LHCN-M2 (cell line): ENCODE results near the gene HLA-DQA1. TPM values are rescaled to one million over a fixed set of nuclear protein-coding genes. Genes with fewer than 3 reads are reported as not detected.
A peak's percentile ranks its signal among the peaks of the same experiment; 100 is the strongest.
"Not testable (repeated sequence)": the region's sequence is repeated elsewhere in the genome, so short reads cannot be mapped to it uniquely, and the experiment has no call there.

Experiments used
- DNase-seq: peaks from one replicate; pipeline ENCODE4 v3.0.0-alpha.2; 2012; ENCODE audit warnings: low read depth
- total RNA-seq: library from RNA; depleted of rRNA; stranded (reverse); fragments of >200 nt; gene quantifications from 2 replicates; pipeline ENCODE4 v1.2.3, GENCODE V29; 2014

HLA-DQA1 gene
- total RNA-seq, 1 experiment from 2014 or later, result not detected

- peak; percentile 43 for DNase-seq
Measured at GRCh38 chr6:32622545-32623401, 14.4 kb upstream of the HLA-DQA1 start.

DNA sequence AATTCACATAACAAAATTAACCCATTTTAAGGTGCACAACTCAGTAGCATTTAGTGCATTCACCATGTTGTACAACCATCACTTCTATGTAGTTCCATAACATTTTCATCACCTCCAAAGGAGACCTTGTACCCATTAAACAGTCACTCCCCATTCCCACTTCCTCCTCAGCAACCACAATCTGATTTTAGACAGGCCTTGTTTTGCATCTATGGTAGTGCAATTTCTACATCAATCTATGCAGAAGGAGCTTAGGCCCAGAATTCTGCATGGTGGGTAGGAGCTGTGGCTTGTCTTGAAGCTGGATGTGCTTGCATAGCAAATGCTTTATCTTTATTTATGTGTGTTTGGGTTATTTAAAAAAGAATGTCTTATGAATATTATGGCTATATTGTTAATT, 13.5 kb upstream of the HLA-DQA1 start:
- DNase-seq, result no peak

DNA sequence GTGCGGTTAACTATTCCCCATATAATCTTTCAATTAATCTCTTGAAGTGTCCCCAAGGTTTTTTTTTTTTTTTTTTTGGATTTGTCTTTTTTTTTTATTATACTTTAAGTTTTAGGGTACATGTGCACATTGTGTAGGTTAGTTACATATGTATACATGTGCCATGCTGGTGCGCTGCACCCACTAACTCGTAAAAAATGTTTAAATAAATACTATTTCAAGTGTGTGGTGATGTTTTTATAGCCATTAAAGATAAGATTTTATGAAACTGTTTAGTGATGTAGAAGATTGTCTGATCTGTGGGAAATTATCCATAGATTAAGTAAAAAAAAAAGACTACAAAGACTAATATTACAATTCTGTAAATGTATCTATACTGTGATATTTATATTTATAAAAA, 12.6 kb upstream of the HLA-DQA1 start:
- no peak for DNase-seq

DNA sequence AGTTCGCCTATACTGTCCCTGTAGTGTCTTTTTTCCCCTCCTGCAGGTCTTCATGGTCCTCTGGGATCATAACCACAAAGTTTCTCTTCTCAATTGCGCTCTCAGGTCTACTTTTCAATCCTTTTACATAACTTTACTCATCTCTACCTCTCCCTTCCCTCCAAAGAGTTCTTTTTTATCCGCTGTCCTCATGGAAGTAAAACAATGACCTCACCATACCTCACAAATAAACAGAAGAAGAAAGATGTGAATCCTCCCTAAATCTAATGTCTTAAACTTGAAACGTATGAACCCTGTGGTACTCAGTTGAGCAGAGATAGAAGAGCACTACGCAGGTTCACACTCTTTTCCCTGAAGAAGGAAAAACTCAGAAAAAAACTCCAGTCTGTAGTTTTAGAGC, 12.1 kb upstream of the HLA-DQA1 start:
- no peak for DNase-seq

GRCh38 chr6:32627249-32627648, 10.0 kb upstream of the HLA-DQA1 start:
- no peak for DNase-seq

DNA sequence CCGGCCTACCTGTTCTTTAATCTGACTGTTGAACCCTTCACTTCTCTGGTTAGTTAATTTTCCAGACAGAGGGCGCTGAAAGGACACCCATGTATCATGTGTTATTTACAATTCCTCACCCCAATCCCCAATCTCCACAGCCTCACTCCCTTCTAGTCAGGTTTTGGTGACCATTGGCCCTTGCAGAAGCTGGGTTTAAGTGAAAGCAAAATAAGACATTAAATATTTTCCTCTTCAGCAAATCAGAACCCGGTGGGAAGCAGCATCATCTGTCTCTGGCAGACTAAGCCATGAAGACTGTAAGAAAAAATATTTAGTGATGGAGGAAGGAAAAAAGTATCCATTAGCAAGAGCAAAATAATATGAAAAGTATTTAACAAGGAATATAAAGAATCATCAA, 9.4 kb upstream of the HLA-DQA1 start:
- DNase-seq, result peak; percentile 18

DNA sequence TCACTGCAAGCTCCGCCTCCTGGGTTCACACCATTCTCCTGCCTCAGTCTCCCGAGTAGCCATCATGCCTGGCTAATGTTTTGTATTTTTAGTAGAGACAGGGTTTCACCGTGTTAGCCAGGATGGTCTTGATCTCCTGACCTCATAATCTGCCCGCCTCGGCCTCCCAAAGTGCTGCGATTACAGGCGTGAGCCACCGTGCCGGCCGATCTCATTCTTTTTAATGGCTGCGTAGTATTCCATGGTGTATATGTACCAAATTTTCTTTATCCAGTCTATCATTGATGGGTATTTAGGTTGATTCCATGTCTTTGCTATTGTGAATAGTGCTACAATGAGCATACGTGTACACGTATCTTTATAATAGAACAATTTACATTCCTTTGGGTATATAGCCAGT, 7.4 kb upstream of the HLA-DQA1 start:
- not testable (repeated sequence) for DNase-seq

DNA sequence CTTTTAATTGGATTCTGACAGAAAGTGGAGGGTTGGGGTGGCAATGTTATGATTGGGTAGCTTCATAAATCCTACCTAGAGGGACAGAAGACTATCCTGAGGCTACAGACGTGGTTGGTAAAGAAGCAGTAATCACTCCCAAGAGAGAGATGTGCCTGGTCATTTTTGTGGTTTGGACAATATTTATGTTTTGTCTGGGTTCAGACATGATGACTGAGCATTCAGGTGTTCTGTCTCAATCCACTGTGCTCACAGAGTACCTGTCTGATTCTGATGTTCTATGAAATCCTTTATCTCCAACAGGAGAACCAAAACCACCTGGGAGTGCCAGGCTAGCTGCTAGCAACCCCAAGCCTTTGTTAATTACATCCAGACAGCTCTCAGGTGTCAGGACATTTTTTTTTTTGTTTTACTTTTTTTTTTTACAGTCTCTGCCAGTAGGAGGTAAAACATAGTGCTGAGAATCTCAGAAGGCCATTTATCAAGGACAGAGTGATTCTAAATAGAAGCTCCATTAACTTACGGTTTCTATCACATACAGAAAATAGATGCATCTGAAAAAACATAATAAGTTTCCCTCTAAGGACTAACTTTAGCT, 1.6 kb upstream of the HLA-DQA1 start:
- DNase-seq, result no peak

GRCh38 chr6:32637883-32638282, 677 bp downstream of the HLA-DQA1 start:
- no peak for DNase-seq

GRCh38 chr6:32638532-32639219, 1.5 kb downstream of the HLA-DQA1 start:
- DNase-seq, result no peak

DNA sequence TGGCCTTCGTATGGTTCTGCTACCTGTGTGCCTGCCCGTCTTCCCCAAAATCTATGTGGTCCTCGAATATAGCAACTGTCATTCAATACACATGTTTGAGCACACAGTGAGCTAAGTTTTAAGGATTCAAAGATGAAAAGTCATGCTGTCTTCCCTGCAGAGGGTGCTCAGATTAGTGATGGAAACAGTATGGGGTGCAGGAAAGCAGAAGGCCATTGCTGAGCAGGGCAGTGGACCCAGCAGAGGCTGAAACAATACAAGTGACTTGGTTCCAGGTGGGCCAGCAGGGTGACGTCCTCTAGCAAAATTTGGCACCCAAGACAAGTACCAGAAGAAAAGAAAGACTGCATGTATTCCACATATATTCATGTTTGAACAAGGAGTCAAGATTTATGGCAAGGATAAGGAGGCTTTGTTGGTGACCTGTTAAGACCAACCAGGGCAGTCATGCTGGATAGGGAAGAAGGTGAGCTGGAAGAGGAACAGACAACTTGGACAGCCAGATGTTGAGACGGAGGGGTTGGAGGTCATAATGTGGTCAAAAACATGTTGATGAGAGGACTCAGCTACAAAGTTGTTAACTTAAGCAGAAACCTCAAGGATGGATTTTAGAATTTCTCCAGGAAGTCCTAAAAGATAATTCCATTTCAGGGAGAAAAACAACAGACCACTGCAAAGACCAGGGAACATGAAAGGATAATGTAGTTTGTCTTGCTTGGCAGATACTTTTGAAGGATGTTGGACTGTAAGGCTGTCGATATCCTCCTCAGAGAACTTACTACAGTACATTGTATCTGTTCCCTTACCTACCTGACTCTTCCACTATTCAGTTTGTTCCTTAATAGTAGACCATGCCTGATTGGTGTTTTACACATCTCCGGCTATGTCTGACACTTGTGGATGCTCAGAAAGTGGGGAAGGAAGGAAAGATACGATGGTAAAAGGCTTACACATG, 2.5 kb downstream of the HLA-DQA1 start:
- DNase-seq, result no peak

DNA sequence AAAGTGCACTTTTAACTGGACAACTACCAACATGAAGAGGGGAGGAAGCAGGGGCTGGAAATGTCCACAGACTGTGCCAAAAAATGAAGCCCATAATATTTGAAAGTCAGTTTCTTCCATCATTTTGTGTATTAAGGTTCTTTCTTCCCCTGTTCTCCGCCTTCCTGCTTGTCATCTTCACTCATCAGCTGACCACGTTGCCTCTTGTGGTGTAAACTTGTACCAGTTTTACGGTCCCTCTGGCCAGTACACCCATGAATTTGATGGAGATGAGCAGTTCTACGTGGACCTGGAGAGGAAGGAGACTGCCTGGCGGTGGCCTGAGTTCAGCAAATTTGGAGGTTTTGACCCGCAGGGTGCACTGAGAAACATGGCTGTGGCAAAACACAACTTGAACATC, 3.9 kb downstream of the HLA-DQA1 start:
- no peak for DNase-seq

DNA sequence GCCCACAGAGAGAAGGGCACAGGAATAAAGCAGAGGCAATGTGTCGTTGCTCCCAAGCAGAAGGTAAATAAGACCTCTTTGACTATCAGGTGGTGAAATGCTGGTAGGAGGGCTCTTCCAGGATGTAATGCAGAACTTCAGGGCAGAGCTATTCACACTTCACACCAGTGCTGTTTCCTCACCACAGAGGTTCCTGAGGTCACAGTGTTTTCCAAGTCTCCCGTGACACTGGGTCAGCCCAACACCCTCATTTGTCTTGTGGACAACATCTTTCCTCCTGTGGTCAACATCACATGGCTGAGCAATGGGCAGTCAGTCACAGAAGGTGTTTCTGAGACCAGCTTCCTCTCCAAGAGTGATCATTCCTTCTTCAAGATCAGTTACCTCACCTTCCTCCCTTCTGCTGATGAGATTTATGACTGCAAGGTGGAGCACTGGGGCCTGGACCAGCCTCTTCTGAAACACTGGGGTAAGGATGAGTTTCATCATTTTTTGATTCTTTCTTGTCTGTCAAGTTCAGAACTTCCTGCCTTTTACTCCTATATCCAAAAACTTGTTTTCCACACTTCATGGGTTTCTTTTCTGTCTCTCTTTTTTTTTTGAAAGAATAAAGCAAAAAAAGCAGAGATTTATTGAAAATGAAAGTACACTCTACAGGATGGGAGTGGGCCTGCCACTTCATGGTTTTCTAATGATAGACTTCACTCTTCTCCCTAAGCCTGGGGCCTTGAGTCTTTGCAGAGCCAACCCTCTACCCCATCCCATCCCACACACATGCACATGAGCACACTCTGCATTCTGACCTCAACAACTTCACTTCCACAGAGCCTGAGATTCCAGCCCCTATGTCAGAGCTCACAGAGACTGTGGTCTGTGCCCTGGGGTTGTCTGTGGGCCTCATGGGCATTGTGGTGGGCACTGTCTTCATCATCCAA, 4.8 kb downstream of the HLA-DQA1 start:
- not testable (repeated sequence) for DNase-seq

DNA sequence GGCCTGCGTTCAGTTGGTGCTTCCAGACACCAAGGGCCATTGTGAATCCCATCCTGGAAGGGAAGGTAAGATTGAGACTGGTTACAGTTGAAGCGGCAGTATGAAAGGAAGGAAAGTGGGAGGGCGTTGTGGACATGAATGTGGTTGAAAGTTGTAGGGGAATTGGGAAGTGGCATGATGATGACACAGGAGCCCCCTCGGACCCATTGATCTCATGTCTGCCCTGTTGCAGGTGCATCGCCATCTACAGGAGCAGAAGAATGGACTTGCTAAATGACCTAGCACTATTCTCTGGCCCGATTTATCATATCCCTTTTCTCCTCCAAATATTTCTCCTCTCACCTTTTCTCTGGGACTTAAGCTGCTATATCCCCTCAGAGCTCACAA, 5.5 kb downstream of the HLA-DQA1 start:
- no peak for DNase-seq

GRCh38 chr6:32643904-32644303, 6.7 kb downstream of the HLA-DQA1 start:
- no peak for DNase-seq

DNA sequence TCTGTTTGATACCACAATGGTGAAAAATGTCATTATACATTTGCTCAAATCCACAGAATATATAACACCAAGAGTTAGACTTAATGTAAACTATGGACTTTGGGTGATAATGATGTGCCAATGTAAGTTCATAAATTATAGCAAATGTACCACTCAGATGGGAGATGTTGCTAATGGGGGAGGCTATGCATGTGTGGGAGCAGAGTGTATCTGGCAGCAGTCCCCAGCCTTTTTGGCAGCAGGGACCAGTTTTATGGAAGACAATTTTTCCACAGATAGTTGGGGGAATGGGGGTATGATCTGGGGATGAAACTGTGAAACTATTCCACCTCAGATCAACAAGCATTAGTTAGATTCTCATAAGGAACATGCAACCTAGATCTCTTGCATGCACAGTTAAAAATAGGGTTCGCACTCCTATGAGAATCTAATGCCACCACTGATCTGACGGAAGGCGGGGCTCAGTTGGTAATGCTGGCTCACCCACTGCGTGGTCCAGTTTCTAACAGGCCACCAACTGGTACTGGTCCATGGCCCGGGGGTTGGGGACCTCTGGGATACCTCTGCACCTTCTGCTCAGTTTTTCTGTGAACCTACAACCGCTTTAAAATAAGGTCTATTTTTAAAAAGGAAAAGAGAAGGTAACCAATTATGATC, 8.0 kb downstream of the HLA-DQA1 start:
- DNase-seq, result no peak

- DNase-seq, result no peak
Measured at GRCh38 chr6:32655203-32655710, 18.1 kb downstream of the HLA-DQA1 start.

DNA sequence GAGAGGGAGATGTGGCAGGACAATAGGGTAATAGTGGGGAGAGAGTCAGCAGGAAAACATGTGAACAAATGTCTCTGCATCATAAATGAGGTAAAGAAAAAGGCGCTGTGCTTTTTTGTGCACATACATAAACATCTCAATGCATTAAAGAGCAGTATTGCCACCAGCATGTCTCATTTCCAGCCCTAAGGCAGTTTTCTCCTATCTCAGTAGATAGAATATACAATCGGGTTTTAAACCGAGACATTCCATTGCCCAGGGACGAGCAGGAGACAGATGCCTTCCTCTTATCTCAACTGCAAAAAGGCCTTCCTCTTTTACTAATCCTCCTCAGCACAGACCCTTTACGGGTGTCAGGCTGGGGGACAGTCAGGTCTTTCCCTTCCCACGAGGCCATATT, 20.1 kb downstream of the HLA-DQA1 start:
- DNase-seq, result not testable (repeated sequence)

DNA sequence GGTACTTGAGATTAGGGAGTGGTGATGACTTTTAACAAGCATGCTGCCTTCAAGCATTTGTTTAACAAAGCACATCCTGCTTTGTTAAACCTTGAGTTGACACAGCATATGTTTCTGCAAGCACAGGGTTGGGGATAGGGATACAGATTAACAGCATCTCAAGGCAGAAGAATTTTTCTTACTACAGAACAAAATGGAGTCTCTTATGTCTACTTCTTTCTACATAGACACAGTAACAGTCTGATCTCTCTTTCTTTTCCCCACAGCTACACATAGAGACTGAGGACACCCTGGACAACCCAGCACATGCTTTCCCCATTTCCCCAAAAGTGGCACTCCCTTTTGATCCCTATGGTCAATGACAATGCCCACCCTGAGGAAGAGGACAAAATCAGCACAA, 20.6 kb downstream of the HLA-DQA1 start:
- not testable (repeated sequence) for DNase-seq
